CD4-positive, alpha-beta T cell treated with Interleukin-12 subunit alpha and Interleukin-12 subunit beta, for 1 hour (primary cell): ENCODE data around the gene DSC3.

Experiments used
- DNase-seq: peaks from one replicate; pipeline ENCODE4 v3.0.0-alpha.2; 2020

The DSC3 gene

GRCh38 chr18:30969670-30970170 is 72.8 kb downstream of the DSC3 start:
- DNase-seq = no peak

GRCh38 chr18:30967701-30968100 is 74.8 kb downstream of the DSC3 start:
- no peak for DNase-seq

GRCh38 chr18:30965237-30965636 is 77.3 kb downstream of the DSC3 start:
- DNase-seq = no peak

- no peak for DNase-seq
Measured at GRCh38 chr18:30960661-30961060, 81.9 kb downstream of the DSC3 start.

GRCh38 chr18:30957066-30957465 is 85.5 kb downstream of the DSC3 start:
- no peak for DNase-seq

GRCh38 chr18:30954262-30954661 is 88.3 kb downstream of the DSC3 start:
- DNase-seq = no peak

- no peak for DNase-seq
Measured at GRCh38 chr18:30945761-30946160, 96.8 kb downstream of the DSC3 start.

GRCh38 chr18:30944773-30945417 is 97.6 kb downstream of the DSC3 start:
- no peak for DNase-seq

- DNase-seq = no peak
Measured at GRCh38 chr18:30940952-30941539, 101.5 kb downstream of the DSC3 start.
